ENCODE measurements around the gene CNOT11. TPM values are rescaled to one million over a fixed set of nuclear protein-coding genes. Genes with fewer than 3 reads are reported as not detected.

The CNOT11 gene
- total and polyA plus RNA-seq, 2 of the 13 experiments (the other 11 are each of a cell fraction or from before 2014, with no cell fraction given): 114 to 209 TPM

DNA sequence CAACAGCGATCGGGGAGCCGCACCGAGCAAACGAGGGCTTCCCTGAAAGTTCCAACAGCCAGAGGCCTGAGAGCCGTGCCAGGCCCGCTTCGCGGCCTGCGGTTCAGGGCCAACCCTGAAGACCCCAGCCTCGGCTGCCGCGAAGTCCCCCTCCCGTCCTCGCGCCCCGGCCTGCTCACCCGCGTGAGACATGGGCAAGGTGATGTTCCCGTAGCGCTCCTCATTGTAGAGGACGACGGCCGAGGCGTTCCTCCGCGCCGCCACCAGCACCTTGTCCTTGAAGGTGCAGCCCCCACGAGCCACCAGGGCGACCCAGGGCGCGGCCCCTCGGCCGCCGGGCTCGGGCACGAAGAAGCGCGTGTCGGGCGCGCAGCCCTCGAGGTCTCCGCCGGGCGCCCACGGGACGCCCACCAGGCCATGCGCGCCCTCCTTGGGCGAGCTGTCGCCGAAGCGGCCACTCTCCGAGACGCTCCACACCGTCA, 55.3 kb downstream of the CNOT11 start (continued):
- TF ChIP-seq ZNF660 (CRISPR knock-in tag; IDR thresholded peaks at IDR 0.05; ENCODE audit: borderline replicate concordance, low read depth): no peak
- TF ChIP-seq NR2F2 (IDR thresholded peaks at IDR 0.05; ENCODE audit: borderline replicate concordance, low read depth): no peak
- TF ChIP-seq SYNCRIP (IDR thresholded peaks at IDR 0.05; ENCODE audit: insufficient read depth, low read depth, low read length): 0 out of 2 replicates have a peak, but pooled peaks have one; percentile 12
- peak; percentile 65 for TF ChIP-seq ZBED4 (CRISPR knock-in tag; IDR thresholded peaks at IDR 0.05; ENCODE audit: borderline replicate concordance)
- TF ChIP-seq ZSCAN31 (CRISPR knock-in tag; IDR thresholded peaks at IDR 0.05; ENCODE audit: low read depth): no peak
- TF ChIP-seq SUZ12 (IDR thresholded peaks at IDR 0.05; ENCODE audit: low read depth, low read length): no peak
- 0 out of 2 replicates have a peak, but pooled peaks have one; percentile 45 for TF ChIP-seq ZNF607 (CRISPR knock-in tag; IDR thresholded peaks at IDR 0.05; ENCODE audit: borderline replicate concordance)
- no peak for TF ChIP-seq SMARCE1 (IDR thresholded peaks at IDR 0.05; ENCODE audit: borderline replicate concordance)
- TF ChIP-seq, protein P1, sequence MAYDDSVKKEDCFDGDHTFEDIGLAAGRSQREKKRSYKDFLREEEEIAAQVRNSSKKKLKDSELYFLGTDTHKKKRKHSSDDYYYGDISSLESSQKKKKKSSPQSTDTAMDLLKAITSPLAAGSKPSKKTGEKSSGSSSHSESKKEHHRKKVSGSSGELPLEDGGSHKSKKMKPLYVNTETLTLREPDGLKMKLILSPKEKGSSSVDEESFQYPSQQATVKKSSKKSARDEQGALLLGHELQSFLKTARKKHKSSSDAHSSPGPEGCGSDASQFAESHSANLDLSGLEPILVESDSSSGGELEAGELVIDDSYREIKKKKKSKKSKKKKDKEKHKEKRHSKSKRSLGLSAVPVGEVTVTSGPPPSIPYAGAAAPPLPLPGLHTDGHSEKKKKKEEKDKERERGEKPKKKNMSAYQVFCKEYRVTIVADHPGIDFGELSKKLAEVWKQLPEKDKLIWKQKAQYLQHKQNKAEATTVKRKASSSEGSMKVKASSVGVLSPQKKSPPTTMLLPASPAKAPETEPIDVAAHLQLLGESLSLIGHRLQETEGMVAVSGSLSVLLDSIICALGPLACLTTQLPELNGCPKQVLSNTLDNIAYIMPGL (CRISPR knock-in tag; IDR thresholded peaks at IDR 0.05; ENCODE audit: borderline replicate concordance in 1 of 2, low read depth in 1 of 2): no peak
- TF ChIP-seq, protein P2, sequence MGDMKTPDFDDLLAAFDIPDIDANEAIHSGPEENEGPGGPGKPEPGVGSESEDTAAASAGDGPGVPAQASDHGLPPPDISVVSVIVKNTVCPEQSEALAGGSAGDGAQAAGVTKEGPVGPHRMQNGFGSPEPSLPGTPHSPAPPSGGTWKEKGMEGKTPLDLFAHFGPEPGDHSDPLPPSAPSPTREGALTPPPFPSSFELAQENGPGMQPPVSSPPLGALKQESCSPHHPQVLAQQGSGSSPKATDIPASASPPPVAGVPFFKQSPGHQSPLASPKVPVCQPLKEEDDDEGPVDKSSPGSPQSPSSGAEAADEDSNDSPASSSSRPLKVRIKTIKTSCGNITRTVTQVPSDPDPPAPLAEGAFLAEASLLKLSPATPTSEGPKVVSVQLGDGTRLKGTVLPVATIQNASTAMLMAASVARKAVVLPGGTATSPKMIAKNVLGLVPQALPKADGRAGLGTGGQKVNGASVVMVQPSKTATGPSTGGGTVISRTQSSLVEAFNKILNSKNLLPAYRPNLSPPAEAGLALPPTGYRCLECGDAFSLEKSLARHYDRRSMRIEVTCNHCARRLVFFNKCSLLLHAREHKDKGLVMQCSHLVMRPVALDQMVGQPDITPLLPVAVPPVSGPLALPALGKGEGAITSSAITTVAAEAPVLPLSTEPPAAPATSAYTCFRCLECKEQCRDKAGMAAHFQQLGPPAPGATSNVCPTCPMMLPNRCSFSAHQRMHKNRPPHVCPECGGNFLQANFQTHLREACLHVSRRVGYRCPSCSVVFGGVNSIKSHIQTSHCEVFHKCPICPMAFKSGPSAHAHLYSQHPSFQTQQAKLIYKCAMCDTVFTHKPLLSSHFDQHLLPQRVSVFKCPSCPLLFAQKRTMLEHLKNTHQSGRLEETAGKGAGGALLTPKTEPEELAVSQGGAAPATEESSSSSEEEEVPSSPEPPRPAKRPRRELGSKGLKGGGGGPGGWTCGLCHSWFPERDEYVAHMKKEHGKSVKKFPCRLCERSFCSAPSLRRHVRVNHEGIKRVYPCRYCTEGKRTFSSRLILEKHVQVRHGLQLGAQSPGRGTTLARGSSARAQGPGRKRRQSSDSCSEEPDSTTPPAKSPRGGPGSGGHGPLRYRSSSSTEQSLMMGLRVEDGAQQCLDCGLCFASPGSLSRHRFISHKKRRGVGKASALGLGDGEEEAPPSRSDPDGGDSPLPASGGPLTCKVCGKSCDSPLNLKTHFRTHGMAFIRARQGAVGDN (CRISPR knock-in tag; IDR thresholded peaks at IDR 0.05): no peak
- TF ChIP-seq, protein P3, sequence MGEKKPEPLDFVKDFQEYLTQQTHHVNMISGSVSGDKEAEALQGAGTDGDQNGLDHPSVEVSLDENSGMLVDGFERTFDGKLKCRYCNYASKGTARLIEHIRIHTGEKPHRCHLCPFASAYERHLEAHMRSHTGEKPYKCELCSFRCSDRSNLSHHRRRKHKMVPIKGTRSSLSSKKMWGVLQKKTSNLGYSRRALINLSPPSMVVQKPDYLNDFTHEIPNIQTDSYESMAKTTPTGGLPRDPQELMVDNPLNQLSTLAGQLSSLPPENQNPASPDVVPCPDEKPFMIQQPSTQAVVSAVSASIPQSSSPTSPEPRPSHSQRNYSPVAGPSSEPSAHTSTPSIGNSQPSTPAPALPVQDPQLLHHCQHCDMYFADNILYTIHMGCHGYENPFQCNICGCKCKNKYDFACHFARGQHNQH (CRISPR knock-in tag; IDR thresholded peaks at IDR 0.05): no peak
- TF ChIP-seq HOXA3 (CRISPR knock-in tag; IDR thresholded peaks at IDR 0.05): no peak
- TF ChIP-seq, protein P4, sequence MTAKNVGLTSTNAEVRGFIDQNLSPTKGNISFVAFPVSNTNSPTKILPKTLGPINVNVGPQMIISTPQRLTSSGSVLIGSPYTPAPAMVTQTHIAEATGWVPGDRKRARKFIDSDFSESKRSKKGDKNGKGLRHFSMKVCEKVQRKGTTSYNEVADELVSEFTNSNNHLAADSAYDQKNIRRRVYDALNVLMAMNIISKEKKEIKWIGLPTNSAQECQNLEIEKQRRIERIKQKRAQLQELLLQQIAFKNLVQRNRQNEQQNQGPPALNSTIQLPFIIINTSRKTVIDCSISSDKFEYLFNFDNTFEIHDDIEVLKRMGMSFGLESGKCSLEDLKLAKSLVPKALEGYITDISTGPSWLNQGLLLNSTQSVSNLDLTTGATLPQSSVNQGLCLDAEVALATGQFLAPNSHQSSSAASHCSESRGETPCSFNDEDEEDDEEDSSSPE (CRISPR knock-in tag; IDR thresholded peaks at IDR 0.05): no peak; the same call in 1 of the 2 replicates
- TF ChIP-seq ZNF205 (CRISPR knock-in tag; IDR thresholded peaks at IDR 0.05): no peak
- no peak for TF ChIP-seq ZNF34 (CRISPR knock-in tag; IDR thresholded peaks at IDR 0.05; ENCODE audit: borderline replicate concordance)
- peak; percentile 65; the same call in 1 of the 2 replicates for TF ChIP-seq ARHGAP35 (CRISPR knock-in tag; IDR thresholded peaks at IDR 0.05; ENCODE audit: borderline replicate concordance)
- no peak for TF ChIP-seq ZNF207 (IDR thresholded peaks at IDR 0.05; ENCODE audit: borderline replicate concordance)

All from HepG2 (cell line).